ENCODE data around the gene TEX44.

The TEX44 gene

DNA sequence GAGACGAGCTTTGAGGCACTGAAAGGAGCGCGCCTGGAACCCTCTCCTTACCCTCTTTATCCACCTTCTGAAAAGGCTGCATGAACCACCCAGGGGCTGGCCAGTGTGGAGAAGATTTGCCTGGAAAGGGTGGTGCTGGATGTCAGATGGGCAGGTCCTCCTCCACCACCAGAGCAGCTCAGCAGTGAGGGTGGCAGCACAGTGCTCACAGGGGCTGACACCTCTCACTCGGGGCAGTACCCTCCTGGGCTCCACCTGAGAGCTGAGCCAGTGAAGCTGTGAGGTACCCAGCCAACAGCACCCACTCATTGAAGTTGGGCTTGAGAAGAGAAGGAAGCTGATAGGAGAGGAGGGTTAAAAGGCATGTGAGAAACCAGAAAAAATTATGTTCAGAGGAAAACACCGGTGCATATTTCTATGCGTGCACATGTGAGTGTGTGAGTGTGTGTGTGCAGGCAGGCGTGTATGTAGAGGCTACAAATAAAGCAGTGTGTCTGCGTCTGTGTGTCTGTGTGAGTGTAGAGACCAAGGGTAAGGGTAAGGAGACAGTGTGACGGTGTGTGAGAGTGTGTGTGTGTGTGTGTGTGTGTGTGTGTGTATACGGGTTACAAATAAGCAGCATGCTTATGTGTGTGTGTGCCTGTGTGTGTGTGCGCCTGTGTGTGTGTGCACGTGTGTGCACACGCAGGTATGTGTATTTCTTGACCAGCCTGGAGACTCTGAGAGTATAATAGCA, 40.7 kb downstream of the TEX44 start:
- TF ChIP-seq, protein P1, sequence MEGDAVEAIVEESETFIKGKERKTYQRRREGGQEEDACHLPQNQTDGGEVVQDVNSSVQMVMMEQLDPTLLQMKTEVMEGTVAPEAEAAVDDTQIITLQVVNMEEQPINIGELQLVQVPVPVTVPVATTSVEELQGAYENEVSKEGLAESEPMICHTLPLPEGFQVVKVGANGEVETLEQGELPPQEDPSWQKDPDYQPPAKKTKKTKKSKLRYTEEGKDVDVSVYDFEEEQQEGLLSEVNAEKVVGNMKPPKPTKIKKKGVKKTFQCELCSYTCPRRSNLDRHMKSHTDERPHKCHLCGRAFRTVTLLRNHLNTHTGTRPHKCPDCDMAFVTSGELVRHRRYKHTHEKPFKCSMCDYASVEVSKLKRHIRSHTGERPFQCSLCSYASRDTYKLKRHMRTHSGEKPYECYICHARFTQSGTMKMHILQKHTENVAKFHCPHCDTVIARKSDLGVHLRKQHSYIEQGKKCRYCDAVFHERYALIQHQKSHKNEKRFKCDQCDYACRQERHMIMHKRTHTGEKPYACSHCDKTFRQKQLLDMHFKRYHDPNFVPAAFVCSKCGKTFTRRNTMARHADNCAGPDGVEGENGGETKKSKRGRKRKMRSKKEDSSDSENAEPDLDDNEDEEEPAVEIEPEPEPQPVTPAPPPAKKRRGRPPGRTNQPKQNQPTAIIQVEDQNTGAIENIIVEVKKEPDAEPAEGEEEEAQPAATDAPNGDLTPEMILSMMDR (IDR thresholded peaks at IDR 0.05; ENCODE audit: low read depth, low read length, missing control alignments), result no peak
- in situ Hi-C loops (cut with HindIII; ENCODE audit: low pct_ligation_motif_present, low sequenced_read_pairs), result no loop called here
- Histone ChIP-seq H3K4me3 (ENCODE audit: low read depth, low read length) (no peak overlapping the region), H3K36me3 (replicated peaks) (no peaks in the 10 kb centered on the region), H3K27ac (no peak overlapping the region), H3K27me3 (replicated peaks) (no peaks in the 10 kb centered on the region)
- no peak for DNase-seq

DNA sequence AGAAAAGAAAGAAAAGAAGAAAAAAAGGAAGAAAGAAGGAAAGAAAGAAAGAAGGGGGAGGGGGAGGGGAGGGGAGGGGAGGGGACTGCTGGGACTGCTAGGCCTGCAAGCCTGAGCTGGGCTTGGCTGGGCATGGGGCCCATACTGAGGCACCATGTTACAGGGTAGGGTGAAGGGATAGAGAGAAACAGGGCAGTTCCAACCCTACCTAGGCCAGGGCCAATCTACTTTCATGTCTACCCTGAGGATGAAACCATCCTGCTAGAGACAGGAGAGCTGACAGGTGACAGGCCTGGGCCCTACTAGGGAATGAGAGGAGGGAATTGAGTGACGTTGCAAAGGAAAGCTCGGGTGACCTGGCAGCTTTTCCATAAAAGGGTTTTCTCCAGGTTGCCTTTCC, 41.7 kb downstream of the TEX44 start:
- no peak overlapping the region for H3K27ac ChIP-seq
- TF ChIP-seq, protein P1 (IDR thresholded peaks at IDR 0.05; ENCODE audit: low read depth, low read length, missing control alignments), result no peak
- H3K36me3 ChIP-seq (replicated peaks), result no peaks in the 10 kb centered on the region
- H3K4me3 ChIP-seq (ENCODE audit: low read depth, low read length), result no peak overlapping the region
- H3K27me3 ChIP-seq (replicated peaks), result no peaks in the 10 kb centered on the region
- DNase-seq, result no peak
- in situ Hi-C loops (cut with HindIII; ENCODE audit: low pct_ligation_motif_present, low sequenced_read_pairs), result no loop called here

DNA sequence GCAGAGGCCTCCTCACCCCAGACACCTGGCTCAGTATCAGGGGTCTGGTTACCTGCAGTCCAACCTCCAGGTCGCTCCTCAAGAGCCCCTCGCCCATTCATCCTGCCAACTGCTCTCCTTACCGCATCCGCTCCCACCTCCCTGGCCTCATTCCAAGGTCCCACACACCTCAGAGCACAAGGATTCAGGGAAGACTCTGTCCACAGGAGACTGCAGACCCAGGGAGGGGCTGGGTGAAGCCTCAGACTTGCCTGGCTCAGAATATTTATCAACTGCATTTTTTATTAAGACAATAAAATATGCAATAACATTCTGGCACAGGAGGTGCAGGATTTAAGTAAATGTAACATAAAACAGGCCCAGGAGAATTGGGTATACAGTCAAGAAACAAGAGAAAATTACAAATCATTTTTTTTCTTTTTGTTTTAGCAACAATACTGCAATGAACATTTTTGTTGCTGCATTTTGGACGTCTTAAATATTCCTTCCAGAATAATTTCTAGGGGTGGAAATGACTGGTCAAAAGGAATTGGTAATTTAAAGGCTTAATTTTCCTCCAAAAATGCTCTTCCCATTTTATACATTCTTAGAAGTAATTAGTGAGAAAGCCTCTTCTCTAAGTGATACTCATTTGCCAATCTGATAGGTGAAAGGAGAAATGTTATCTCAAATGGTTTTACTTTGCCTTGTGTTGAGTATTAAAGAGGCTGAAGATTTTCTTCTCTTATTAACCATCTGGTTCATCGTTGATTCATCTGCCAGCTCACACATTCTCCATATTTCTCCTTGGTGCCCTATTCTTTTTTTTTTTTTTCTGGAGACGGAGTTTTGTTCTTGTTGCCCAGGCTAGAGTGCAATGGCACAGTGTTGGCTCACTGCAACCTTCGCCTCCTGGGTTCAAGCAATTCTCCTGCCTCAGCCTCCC, 42.5 kb downstream of the TEX44 start:
- H3K4me3 ChIP-seq (ENCODE audit: low read depth, low read length), result no peak overlapping the region
- no peak overlapping the region for H3K27ac ChIP-seq
- TF ChIP-seq, protein P1 (IDR thresholded peaks at IDR 0.05; ENCODE audit: low read depth, low read length, missing control alignments), result no peak
- in situ Hi-C loops (cut with HindIII; ENCODE audit: low pct_ligation_motif_present, low sequenced_read_pairs), result no loop called here
- no peak for DNase-seq
- no peaks in the 10 kb centered on the region for H3K27me3 ChIP-seq (replicated peaks)
- no peaks in the 10 kb centered on the region for H3K36me3 ChIP-seq (replicated peaks)

DNA sequence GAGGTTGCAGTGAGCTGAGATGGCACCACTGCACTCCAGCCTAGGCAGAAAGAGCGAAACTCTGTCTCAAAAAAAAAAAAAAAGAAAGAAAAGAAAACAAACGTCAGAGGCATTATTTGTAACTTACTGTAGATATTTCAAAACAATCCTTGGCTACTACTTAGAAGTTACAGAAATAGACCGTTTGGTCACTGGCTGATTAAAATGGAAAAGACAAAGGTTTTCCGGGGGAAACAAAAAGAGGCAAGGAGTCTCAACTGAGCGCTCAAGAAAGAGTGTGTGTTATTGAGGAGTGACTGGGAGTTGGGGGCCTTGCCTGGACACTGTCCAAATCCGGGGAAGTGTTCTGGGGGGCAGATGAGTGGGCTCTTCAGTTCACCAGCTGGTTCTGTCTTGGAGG, 47.6 kb downstream of the TEX44 start:
- Histone ChIP-seq H3K27ac (no peak overlapping the region), H3K4me3 (ENCODE audit: low read depth, low read length) (no peak overlapping the region), H3K27me3 (replicated peaks) (no peaks in the 10 kb centered on the region), H3K36me3 (replicated peaks) (no peaks in the 10 kb centered on the region)
- DNase-seq, result no peak
- TF ChIP-seq, protein P1 (IDR thresholded peaks at IDR 0.05; ENCODE audit: low read depth, low read length, missing control alignments), result no peak
- in situ Hi-C loops (cut with HindIII; ENCODE audit: low pct_ligation_motif_present, low sequenced_read_pairs), result no loop called here

DNA sequence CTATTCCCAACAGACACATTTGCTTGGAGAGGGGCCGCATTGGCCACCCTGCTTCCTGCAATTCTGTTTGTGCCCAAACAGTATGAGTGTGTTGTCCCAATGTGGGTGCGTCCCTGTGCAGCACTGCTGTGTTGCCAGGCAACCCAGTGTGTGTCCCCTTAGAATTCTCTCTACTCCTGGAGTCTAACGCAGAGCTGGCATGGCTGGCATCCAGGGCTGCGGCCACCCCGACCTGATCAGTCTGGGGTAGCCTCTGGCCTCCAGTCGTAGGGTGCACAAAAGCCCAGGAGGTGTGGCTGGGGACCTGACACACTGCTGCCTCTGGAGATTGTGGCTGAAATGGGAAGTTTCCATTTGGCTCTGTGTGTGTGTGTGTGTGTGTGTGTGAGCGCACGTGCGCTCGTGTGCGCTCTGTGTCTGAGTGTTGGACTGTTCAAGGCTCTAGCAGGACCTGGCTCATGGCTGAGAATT, 48.0 kb downstream of the TEX44 start:
- TF ChIP-seq, protein P1 (IDR thresholded peaks at IDR 0.05; ENCODE audit: low read depth, low read length, missing control alignments), result peak; percentile 13
- Histone ChIP-seq H3K27me3 (replicated peaks) (no peaks in the 10 kb centered on the region), H3K4me3 (ENCODE audit: low read depth, low read length) (no peak overlapping the region), H3K27ac (no peak overlapping the region), H3K36me3 (replicated peaks) (no peaks in the 10 kb centered on the region)
- peak; percentile 7 for DNase-seq
- in situ Hi-C loops (cut with HindIII; ENCODE audit: low pct_ligation_motif_present, low sequenced_read_pairs), result no loop called here

All from brain microvascular endothelial cell (primary cell).